Fibroblast of peridontal ligament (primary cell): ENCODE data around the gene KCNMB2.

Source experiments
- DNase-seq: peaks from one replicate; pipeline ENCODE4 v3.0.0-alpha.2; 2010; ENCODE audit errors: extremely low read depth

Gene KCNMB2

GRCh38 chr3:178646186-178646862 is 110.1 kb downstream of the KCNMB2 start:
- DNase-seq, result no peak

DNA sequence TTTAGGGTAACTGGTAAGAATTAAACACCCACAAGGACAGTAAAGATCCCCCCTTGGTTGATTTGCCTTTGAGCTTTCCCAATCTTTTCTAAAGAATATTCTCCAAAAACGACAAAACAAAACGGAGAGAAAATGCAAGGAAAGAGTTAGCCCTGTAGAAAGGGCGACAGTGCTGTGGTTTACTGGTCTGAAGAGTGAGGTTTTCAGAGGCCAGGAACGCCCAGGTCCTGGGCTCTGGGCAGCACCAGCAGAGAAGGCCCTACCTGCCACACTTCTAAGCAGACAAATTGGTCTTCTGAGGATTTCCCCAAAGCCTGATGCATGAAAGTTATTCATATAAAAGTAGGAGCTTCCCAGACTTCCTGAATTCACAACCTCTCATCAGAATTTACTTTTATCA is 119.3 kb downstream of the KCNMB2 start:
- DNase-seq, result no peak

GRCh38 chr3:178658694-178659325 is 122.6 kb downstream of the KCNMB2 start:
- no peak for DNase-seq

GRCh38 chr3:178663201-178663934 is 127.1 kb downstream of the KCNMB2 start:
- peak; percentile 2 for DNase-seq

GRCh38 chr3:178665747-178666146 is 129.5 kb downstream of the KCNMB2 start:
- DNase-seq, result no peak

GRCh38 chr3:178669022-178669601 is 132.9 kb downstream of the KCNMB2 start:
- no peak for DNase-seq

DNA sequence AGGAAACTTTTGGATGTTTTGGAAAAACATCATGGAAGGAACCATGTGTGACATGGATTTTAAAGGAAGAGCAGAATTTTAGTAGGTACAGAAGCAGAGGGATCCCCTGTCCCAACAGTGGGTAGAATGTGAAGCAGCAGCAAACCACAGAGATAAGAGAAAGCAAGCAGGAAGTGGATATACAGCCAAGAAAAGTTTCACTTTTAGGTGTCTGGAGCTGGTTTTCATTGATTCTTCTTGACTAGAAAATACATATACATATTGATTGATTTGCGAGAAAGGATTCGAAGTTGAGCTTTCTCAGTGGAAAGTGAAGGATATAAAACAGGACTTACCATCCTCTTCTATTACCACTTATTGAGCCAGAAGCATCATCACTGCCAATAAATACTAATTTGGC is 133.5 kb downstream of the KCNMB2 start:
- no peak for DNase-seq

- DNase-seq, result no peak
Measured at GRCh38 chr3:178671377-178671776, 135.1 kb downstream of the KCNMB2 start.

DNA sequence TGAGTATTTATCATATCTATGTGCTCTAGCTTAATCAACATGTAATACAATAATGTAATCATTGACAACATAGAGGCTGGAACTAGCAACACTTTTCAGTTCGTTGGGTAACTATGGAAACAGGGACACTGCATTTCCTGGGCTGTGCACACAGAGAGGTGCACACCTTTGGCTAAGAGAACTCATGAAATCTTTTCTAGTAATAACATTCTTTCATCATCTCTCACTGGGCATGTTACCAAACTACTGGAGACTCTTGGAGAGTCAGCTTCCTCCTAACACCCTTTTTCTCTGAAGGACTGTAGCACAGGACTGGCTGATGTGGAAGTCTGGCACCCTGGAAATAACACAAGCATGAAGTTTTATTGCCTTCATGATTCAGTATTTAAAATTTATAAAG is 135.6 kb downstream of the KCNMB2 start:
- peak; percentile 24 for DNase-seq

DNA sequence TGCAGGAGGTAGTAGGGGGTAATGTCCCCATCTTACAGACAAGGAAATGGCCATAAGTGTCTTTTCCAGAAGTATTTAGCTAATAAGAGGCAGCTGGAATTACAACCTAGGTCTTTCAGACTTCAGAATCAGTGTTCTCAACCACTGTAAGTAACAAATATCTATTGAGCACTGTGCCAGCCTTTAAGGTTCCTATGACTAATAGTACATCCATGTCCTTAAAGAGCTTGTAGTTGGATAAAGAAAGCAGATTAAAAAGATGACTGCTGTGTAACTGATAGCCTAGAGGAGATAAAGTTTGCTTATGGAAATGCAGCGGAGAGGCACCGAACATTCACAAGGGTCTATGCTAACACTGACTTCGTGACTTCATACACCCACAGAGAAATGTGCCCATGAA is 136.0 kb downstream of the KCNMB2 start:
- peak; percentile 2 for DNase-seq

GRCh38 chr3:178673529-178673928 is 137.3 kb downstream of the KCNMB2 start:
- DNase-seq, result no peak

GRCh38 chr3:178676077-178676476 is 139.8 kb downstream of the KCNMB2 start:
- no peak for DNase-seq

DNA sequence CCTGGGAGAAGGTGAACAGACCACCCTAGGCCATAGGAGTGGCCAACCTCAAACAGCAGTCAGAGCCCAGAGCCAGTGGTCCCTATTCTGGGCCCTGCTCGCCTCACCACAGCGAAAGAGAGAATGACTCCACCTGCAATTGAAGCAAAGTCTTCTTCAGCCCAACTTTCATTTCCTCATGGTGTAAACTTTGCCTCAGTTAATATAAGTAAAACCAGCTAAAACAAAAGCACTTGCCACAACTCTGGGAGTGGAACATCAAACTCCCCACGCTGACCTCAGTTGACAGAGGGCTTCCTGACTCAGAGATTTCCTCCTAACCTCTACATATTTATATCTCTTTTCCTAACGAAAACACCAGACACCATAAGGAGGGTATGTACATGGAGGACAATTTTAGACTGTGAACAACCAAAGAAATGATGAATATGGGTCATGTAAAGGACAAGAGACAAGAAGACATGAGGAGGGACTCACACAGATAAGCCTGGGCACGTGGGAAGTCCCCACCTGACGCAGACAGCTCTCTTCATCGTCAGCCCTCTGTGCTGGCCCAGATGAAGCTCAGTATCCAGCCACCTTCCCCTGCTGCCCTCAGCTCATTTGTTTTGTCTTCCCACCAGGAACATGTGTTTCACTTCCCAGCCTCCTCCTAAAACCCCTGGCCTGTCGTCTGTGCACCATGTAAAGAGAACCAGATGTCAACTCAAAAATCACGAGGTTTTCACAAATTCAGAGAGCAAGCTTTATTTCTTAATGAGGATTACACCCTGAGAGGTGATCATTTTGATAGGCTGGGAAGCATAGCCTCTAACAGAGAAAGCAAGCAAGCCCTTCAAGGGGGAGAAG is 140.9 kb downstream of the KCNMB2 start:
- no peak for DNase-seq

GRCh38 chr3:178677961-178678360 is 141.7 kb downstream of the KCNMB2 start:
- no peak for DNase-seq

DNA sequence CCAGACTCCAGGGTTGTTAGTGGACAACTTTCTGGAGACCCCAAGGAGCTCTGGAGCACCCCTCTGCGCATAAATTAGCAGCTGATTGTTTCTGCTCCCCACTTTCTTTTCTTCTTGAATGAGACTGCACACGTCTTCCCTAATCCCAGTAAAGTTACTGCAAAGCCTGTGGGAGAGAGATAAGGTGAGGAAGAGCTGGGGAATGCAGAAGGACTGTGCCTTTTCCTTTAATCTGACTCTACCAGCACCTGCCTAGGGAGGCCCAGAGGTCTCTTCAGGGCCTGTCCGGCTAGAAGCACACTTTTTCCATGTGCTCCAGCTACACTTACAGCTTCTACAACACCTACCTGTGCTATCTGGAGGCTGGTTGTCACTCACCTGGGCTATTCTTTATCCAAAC is 143.8 kb downstream of the KCNMB2 start:
- DNase-seq, result no peak

DNA sequence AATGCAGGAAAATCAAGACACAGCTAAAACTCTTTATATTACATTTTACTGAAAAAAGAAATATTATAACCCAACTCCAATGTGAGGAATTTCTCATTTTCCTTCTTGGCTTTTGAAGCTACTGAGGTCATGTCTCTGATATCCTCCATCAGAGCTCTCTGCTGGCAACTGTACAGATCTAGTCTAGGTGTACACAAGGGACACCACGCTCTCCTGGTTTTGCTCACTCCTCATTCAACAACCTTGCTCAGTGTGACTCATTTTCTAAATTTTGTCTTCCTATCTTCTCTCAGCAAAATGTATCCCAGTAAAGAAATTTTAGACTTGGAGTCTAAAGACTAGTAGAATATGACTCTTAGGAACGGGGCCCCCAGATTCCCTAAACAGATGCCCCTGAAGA is 144.3 kb downstream of the KCNMB2 start:
- no peak for DNase-seq

DNA sequence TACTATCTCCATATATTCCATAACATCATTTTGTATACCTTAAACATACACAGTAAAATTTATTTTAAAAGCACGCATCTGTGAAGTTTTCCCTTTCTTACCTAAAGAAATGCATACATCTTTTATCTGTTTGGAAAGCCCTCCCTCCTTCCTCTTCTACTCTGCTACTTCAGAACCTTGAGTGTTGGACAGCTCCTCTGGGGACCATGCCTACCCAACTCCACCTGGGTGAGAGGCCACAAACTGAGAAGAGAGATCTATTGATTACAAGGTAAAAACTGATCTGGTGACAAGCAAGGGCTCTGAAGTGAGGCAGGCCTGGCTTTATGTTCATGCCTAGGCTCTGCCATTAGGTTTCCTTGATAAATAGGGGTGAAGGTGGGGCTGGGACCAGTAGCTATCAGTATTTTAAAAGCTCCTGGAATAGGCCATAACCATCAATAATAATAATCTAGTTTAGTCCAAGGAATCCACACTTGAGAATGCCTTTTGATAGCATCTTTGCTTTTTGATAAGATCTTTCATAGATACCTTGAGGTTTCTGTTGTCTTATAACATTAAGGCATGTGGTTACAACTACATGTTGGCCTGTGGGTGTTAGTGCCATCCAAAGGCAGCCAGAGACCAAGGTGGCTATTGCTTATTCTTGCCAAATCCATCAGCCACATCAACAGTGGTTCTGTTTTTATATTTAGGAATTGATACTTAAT is 148.8 kb downstream of the KCNMB2 start:
- no peak for DNase-seq

DNA sequence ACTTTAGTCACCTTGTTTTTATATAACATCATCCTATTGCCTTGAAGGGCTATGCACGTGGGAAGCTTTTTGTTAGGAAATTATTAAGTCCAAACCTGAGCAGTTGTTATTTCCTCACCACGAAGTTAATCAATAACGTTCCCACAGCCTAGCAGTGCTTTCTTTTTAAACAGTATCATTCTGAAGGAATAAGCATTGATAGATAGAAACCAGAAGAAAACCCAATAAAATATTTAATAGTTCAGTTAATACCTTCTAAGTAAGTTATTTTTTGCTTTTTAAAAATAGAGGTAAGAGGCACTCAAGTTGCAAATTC is 149.3 kb downstream of the KCNMB2 start:
- no peak for DNase-seq

DNA sequence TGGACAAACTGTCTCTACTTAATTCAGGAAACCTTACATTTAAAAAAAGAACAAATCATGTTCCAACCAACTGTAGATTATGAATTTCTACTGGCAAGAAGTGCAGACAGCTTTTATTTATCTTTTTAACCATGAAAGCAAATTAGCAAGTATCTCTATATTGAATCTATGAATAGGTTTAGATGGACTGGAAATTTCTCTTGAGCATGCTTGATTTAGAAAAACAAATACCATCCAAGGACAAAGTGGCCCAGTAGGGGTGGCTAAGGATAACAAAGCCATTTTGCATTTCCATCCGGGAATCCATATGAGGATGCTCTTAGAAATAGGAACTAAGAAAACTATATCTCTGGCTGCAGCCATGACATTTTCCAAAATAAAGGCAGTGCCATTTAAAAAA is 150.6 kb downstream of the KCNMB2 start:
- DNase-seq, result no peak

DNA sequence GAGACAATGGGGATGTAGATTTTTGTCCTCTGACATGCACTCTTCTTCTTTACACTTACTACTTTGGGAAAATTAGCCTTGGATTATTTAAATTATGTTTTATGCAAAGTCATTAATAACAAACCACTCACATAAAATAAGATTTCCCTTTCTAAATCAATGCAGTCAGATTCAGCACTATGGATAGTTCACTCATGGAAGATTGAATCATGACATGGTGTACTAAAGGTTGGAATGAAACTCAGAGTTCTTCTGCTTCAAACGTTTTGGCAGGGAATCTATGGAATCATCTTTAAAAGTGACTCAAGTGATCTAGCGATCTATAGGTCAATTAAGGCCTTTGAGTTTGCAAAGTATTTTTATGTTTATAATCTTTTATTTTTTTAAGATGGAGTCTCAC is 154.3 kb downstream of the KCNMB2 start:
- DNase-seq, result no peak

- no peak for DNase-seq
Measured at GRCh38 chr3:178699364-178699763, 163.1 kb downstream of the KCNMB2 start.
